HG02970 (cell line): ENCODE results near the gene FTO.

ENCODE experiments used
- ATAC-seq: cut with Tn5 transposase; IDR thresholded peaks from one replicate; pipeline ENCODE4 v1.9.1; 2021; ENCODE audit warnings: mild to moderate bottlenecking, moderate library complexity, moderate number of reproducible peaks; ENCODE audit not compliant: unreplicated experiment, low FRiP score

FTO gene

GRCh38 chr16:54160939-54161897 lies 457.3 kb downstream of the FTO start:
- ATAC-seq = no peak

GRCh38 chr16:54163197-54163843 lies 459.4 kb downstream of the FTO start:
- no peak for ATAC-seq

GRCh38 chr16:54164789-54165173 lies 460.8 kb downstream of the FTO start:
- no peak for ATAC-seq

- ATAC-seq = no peak
These were observed 461.4 kb downstream of the FTO start for GRCh38 chr16:54165174-54165911.

- no peak for ATAC-seq
These were observed 462.2 kb downstream of the FTO start for GRCh38 chr16:54165912-54166865.

GRCh38 chr16:54169112-54169511 lies 465.2 kb downstream of the FTO start:
- no peak for ATAC-seq

- ATAC-seq = no peak
These were observed 467.9 kb downstream of the FTO start for GRCh38 chr16:54171626-54172537.

- no peak for ATAC-seq
These were observed 469.5 kb downstream of the FTO start for GRCh38 chr16:54173490-54173889.

- no peak for ATAC-seq
These were observed 470.2 kb downstream of the FTO start for GRCh38 chr16:54174201-54174600.

GRCh38 chr16:54174750-54175149 lies 470.8 kb downstream of the FTO start:
- ATAC-seq = no peak

- ATAC-seq = no peak
These were observed 471.2 kb downstream of the FTO start for GRCh38 chr16:54175169-54175551.

GRCh38 chr16:54175552-54176375 lies 471.8 kb downstream of the FTO start:
- no peak for ATAC-seq

GRCh38 chr16:54176376-54176901 lies 472.5 kb downstream of the FTO start:
- ATAC-seq = no peak

- no peak for ATAC-seq
These were observed 473.3 kb downstream of the FTO start for GRCh38 chr16:54177052-54177861.

- no peak for ATAC-seq
These were observed 474.0 kb downstream of the FTO start for GRCh38 chr16:54177862-54178477.

- ATAC-seq = no peak
These were observed 474.6 kb downstream of the FTO start for GRCh38 chr16:54178478-54178976.
